ENCODE results near the gene MAPK8IP3. TPM values are rescaled to one million over a fixed set of nuclear protein-coding genes. Genes with fewer than 3 reads are reported as not detected.

The MAPK8IP3 gene
- total RNA-seq, 1 donor from 2014 or later = 44.9 TPM

DNA sequence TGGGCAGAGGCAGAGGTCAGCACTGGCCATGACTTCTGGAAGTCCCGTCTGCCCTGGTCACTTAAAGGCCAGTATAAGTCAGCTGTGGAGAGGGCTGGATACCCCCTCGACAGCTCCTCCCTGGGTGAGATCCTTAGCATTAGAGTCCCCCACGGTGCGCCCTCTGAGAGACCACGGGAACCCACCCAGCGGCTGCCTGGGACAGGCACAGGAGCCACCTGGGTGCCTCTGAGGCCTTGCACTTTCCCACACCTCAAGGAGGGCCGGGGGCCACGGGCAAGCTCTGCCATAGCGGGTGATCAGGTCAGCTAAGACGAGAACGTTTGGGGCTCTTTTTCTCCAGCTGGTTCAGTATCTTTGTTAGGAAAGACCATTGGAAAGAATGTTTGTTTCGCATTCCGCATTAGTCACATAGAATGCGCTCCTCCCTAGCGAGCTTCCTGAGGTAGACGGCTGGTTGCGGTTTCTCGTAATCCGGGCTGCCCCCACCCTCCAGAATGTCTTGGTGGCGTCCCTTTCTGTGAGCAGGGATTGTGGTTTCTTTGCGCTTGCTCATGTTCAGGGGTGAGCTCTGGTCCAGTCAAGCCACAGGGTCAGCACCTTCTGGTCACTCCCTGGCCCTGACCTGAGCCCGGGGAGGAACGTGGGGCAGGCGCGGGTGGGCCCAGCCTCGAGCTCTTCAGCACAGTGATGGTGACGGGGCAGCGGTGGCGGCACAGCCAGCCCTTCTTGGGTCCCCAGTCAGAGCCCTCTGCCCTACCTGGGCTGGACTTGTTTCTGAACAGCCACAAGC lies 40.1 kb downstream of the MAPK8IP3 start:
- no peak overlapping the region for H3K4me3 ChIP-seq
- peaks cover 0 to 50% of the 10 kb centered on the region in 2 donors for H3K36me3 ChIP-seq
- intact Hi-C loops (cut with DNase I) = no loop called here
- TF ChIP-seq, protein P1, sequence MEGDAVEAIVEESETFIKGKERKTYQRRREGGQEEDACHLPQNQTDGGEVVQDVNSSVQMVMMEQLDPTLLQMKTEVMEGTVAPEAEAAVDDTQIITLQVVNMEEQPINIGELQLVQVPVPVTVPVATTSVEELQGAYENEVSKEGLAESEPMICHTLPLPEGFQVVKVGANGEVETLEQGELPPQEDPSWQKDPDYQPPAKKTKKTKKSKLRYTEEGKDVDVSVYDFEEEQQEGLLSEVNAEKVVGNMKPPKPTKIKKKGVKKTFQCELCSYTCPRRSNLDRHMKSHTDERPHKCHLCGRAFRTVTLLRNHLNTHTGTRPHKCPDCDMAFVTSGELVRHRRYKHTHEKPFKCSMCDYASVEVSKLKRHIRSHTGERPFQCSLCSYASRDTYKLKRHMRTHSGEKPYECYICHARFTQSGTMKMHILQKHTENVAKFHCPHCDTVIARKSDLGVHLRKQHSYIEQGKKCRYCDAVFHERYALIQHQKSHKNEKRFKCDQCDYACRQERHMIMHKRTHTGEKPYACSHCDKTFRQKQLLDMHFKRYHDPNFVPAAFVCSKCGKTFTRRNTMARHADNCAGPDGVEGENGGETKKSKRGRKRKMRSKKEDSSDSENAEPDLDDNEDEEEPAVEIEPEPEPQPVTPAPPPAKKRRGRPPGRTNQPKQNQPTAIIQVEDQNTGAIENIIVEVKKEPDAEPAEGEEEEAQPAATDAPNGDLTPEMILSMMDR (IDR thresholded peaks at IDR 0.05) = no peak
- no peak for TF ChIP-seq POLR2A (IDR thresholded peaks at IDR 0.05)
- TF ChIP-seq POLR2AphosphoS5 (IDR thresholded peaks at IDR 0.05; ENCODE audit: insufficient read depth in 1 of 2, low read depth in 1 of 2) = no peak
- no peak for DNase-seq (ENCODE audit: extremely low spot score in 2 of 2)
- no peaks in the 10 kb centered on the region for H3K9me3 ChIP-seq
- no peaks in the 10 kb centered on the region for H3K4me1 ChIP-seq
- H3K27ac ChIP-seq = no peak overlapping the region
- H3K27me3 ChIP-seq = no peaks in the 10 kb centered on the region

GRCh38 chr16:1746693-1747195 lies 40.7 kb downstream of the MAPK8IP3 start:
- Histone ChIP-seq H3K36me3 (peaks cover 0 to 57% of the 10 kb centered on the region in 2 donors), H3K27me3 (no peaks in the 10 kb centered on the region), H3K4me1 (no peaks in the 10 kb centered on the region), H3K27ac (no peak overlapping the region), H3K4me3 (no peak overlapping the region), H3K9me3 (no peaks in the 10 kb centered on the region)
- intact Hi-C loops (cut with DNase I) = no loop called here
- TF ChIP-seq, protein P1 (IDR thresholded peaks at IDR 0.05) = no peak
- TF ChIP-seq POLR2A (IDR thresholded peaks at IDR 0.05) (no peak), POLR2AphosphoS5 (IDR thresholded peaks at IDR 0.05; ENCODE audit: insufficient read depth in 1 of 2, low read depth in 1 of 2) (no peak)
- no peak for DNase-seq (ENCODE audit: extremely low spot score in 2 of 2)

GRCh38 chr16:1747934-1748333 lies 41.9 kb downstream of the MAPK8IP3 start:
- Histone ChIP-seq H3K27ac (no peak overlapping the region), H3K9me3 (no peaks in the 10 kb centered on the region), H3K4me1 (no peaks in the 10 kb centered on the region), H3K36me3 (peaks cover 0 to 65% of the 10 kb centered on the region in 2 donors), H3K4me3 (no peak overlapping the region), H3K27me3 (no peaks in the 10 kb centered on the region)
- no peak for DNase-seq (ENCODE audit: extremely low spot score in 2 of 2)
- TF ChIP-seq, protein P1 (IDR thresholded peaks at IDR 0.05) = no peak
- TF ChIP-seq POLR2AphosphoS5 (IDR thresholded peaks at IDR 0.05; ENCODE audit: insufficient read depth in 1 of 2, low read depth in 1 of 2) = no peak
- no peak for TF ChIP-seq POLR2A (IDR thresholded peaks at IDR 0.05)
- intact Hi-C loops (cut with DNase I) = no loop called here

DNA sequence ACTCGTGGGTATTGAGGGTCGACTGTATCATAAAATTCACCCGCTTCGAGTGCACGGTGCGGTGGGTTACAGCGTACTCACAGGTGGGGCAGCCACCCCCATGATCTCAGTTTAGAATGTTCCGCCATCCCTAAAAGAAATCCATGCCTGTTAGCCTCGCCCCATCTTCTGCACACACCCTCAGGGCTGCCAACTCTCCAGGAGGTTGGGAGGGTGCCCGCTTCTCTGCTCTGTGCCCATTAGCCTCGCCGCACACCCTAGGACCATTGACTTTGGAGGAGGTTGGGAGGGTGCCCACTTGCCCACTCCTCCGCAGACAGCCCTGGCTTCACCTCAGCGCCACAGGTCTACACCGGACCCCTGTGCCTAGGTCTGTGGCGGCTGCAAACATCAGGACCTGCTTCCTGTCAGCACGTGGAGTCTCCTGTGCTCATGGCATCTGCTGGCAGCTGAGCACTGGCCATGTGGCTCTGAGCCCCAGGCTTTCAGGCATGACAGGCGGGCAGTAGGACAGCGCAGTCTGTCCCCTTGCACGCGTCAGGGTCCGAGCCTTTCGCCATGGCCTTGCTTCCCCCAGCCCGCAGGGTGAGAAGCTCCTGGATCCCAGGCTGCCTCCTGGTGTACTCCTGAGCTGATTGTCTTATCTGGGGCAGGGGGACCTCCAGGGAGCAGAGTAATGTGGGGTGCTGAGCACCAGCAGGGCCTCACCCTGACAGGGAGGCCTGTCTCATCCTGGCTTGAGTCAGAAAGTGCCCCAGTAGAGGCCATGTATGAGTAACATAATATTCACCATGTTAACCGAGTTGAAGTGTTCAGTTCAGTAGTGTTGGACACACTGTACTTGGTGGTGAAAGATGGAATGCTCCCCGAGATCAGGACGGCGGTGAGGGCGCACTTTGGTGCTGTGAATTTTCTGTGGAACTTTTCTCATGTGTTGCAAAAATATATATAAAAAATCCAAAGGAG lies 43.4 kb downstream of the MAPK8IP3 start:
- no peak for DNase-seq (ENCODE audit: extremely low spot score in 2 of 2)
- no peaks in the 10 kb centered on the region for H3K4me1 ChIP-seq
- TF ChIP-seq POLR2A (IDR thresholded peaks at IDR 0.05) (no peak), POLR2AphosphoS5 (IDR thresholded peaks at IDR 0.05; ENCODE audit: insufficient read depth in 1 of 2, low read depth in 1 of 2) (no peak)
- TF ChIP-seq, protein P1 (IDR thresholded peaks at IDR 0.05) = no peak
- peaks cover 0 to 58% of the 10 kb centered on the region in 2 donors for H3K36me3 ChIP-seq
- no peak overlapping the region for H3K4me3 ChIP-seq
- H3K27me3 ChIP-seq = no peaks in the 10 kb centered on the region
- intact Hi-C loops (cut with DNase I) = no loop called here
- no peaks in the 10 kb centered on the region for H3K9me3 ChIP-seq
- H3K27ac ChIP-seq = no peak overlapping the region
